ENCODE measurements around the gene DLAT. TPM values are rescaled to one million over a fixed set of nuclear protein-coding genes. Genes with fewer than 3 reads are reported as not detected.
A peak's percentile ranks its signal among the peaks of the same experiment; 100 is the strongest.
"Not testable (repeated sequence)": the region's sequence is repeated elsewhere in the genome, so short reads cannot be mapped to it uniquely, and the experiment has no call there.

The DLAT gene
- total RNA-seq, 1 donor from 2014 or later = 34.2 TPM

DNA sequence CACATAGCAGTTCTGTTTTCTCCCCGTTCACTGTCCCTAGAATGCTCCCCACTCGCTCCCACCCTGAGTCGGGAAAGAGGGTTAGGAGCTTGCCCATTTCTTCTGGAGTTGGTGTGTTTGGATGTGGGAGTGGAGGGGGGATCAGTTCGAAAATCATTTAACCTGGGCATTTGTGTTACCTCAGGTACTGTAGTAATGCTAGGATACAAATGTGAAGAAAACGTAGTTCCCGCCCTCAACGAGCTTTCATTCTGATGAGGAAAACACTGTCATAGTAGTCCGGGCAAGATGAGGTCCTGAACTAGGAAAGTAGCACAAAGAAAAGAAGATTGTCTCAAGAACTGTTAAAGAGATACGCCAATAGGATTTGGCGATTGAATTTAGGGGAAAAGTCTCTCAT, 62.0 kb downstream of the DLAT start:
- Histone ChIP-seq H3K79me2 (ENCODE audit: insufficient read depth, low read length) (peaks cover 61% of the 10 kb centered on the region), H3K9me3 (ENCODE audit: insufficient read depth, low read depth, low read length) (no peaks in the 10 kb centered on the region), H3K36me3 (ENCODE audit: insufficient read depth, low read length) (peaks cover 44% of the 10 kb centered on the region), H3K9ac (ENCODE audit: low read length) (peak overlapping the region; percentile 95), H4K20me1 (ENCODE audit: insufficient read depth, low read length) (peaks cover 16% of the 10 kb centered on the region), H2AFZ (ENCODE audit: low read depth, low read length) (peak overlapping the region; percentile 92), H3K27ac (ENCODE audit: low read depth, low read length) (peak overlapping the region; percentile 75), H3K4me2 (ENCODE audit: low read length) (peak overlapping the region; percentile 93), H3K4me3 (ENCODE audit: insufficient read depth, low read depth, low read length) (peak overlapping the region; percentile 98), H3K4me1 (ENCODE audit: insufficient read depth, low read length) (peaks cover 16% of the 10 kb centered on the region), H3K27me3 (ENCODE audit: insufficient read depth, low read length) (no peaks in the 10 kb centered on the region)
- peak overlapping the region; percentile 94 for H3K27ac Mint-ChIP-seq (ENCODE audit: unreplicated experiment)
- H3K4me3 Mint-ChIP-seq (ENCODE audit: unreplicated experiment) = peak overlapping the region; percentile 98
- TF ChIP-seq EZH2 (IDR thresholded peaks at IDR 0.05; ENCODE audit: insufficient read depth, low read length) = no peak
- TF ChIP-seq, protein P1, sequence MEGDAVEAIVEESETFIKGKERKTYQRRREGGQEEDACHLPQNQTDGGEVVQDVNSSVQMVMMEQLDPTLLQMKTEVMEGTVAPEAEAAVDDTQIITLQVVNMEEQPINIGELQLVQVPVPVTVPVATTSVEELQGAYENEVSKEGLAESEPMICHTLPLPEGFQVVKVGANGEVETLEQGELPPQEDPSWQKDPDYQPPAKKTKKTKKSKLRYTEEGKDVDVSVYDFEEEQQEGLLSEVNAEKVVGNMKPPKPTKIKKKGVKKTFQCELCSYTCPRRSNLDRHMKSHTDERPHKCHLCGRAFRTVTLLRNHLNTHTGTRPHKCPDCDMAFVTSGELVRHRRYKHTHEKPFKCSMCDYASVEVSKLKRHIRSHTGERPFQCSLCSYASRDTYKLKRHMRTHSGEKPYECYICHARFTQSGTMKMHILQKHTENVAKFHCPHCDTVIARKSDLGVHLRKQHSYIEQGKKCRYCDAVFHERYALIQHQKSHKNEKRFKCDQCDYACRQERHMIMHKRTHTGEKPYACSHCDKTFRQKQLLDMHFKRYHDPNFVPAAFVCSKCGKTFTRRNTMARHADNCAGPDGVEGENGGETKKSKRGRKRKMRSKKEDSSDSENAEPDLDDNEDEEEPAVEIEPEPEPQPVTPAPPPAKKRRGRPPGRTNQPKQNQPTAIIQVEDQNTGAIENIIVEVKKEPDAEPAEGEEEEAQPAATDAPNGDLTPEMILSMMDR (IDR thresholded peaks at IDR 0.05; ENCODE audit: insufficient read depth, low read depth, low read length) = no peak
- H3K36me3 Mint-ChIP-seq (ENCODE audit: low read depth, unreplicated experiment) = peaks cover 25% of the 10 kb centered on the region
- H3K4me1 Mint-ChIP-seq (ENCODE audit: low read depth, unreplicated experiment) = peaks cover 20% of the 10 kb centered on the region
- FAIRE-seq (no peak), DNase-seq (ENCODE audit: low read depth) (no peak)
- H3K9me3 Mint-ChIP-seq (ENCODE audit: unreplicated experiment) = no peaks in the 10 kb centered on the region
- H3K27me3 Mint-ChIP-seq (ENCODE audit: low read depth, unreplicated experiment) = no peaks in the 10 kb centered on the region

- H3K4me1 ChIP-seq (ENCODE audit: insufficient read depth, low read length); H3K4me1 Mint-ChIP-seq (ENCODE audit: low read depth, unreplicated experiment); H3K27me3 ChIP-seq (ENCODE audit: insufficient read depth, low read length); H3K79me2 ChIP-seq (ENCODE audit: insufficient read depth, low read length); H3K27ac Mint-ChIP-seq (ENCODE audit: unreplicated experiment); H3K27me3 Mint-ChIP-seq (ENCODE audit: low read depth, unreplicated experiment); H3K4me2 ChIP-seq (ENCODE audit: low read length); H3K27ac ChIP-seq (ENCODE audit: low read depth, low read length); FAIRE-seq; DNase-seq (ENCODE audit: low read depth); H3K36me3 Mint-ChIP-seq (ENCODE audit: low read depth, unreplicated experiment); H4K20me1 ChIP-seq (ENCODE audit: insufficient read depth, low read length); H3K4me3 Mint-ChIP-seq (ENCODE audit: unreplicated experiment); H3K4me3 ChIP-seq (ENCODE audit: insufficient read depth, low read depth, low read length); H2AFZ ChIP-seq (ENCODE audit: low read depth, low read length); H3K9me3 ChIP-seq (ENCODE audit: insufficient read depth, low read depth, low read length); H3K9ac ChIP-seq (ENCODE audit: low read length); H3K9me3 Mint-ChIP-seq (ENCODE audit: unreplicated experiment): not testable (repeated sequence)
- peaks cover 20% of the 10 kb centered on the region for H3K36me3 ChIP-seq (ENCODE audit: insufficient read depth, low read length)
These were observed 70.1 kb downstream of the DLAT start for GRCh38 chr11:112095302-112095701.

GRCh38 chr11:112096194-112096593, 71.0 kb downstream of the DLAT start:
- Histone ChIP-seq H3K4me1 (ENCODE audit: insufficient read depth, low read length) (no peaks in the 10 kb centered on the region), H3K4me3 (ENCODE audit: insufficient read depth, low read depth, low read length) (no peak overlapping the region), H3K9ac (ENCODE audit: low read length) (no peak overlapping the region), H3K27ac (ENCODE audit: low read depth, low read length) (no peak overlapping the region), H3K9me3 (ENCODE audit: insufficient read depth, low read depth, low read length) (no peaks in the 10 kb centered on the region), H3K27me3 (ENCODE audit: insufficient read depth, low read length) (no peaks in the 10 kb centered on the region), H3K36me3 (ENCODE audit: insufficient read depth, low read length) (peaks cover 17% of the 10 kb centered on the region), H2AFZ (ENCODE audit: low read depth, low read length) (no peak overlapping the region), H3K79me2 (ENCODE audit: insufficient read depth, low read length) (no peaks in the 10 kb centered on the region), H3K4me2 (ENCODE audit: low read length) (no peak overlapping the region), H4K20me1 (ENCODE audit: insufficient read depth, low read length) (no peaks in the 10 kb centered on the region)
- H3K27me3 Mint-ChIP-seq (ENCODE audit: low read depth, unreplicated experiment) = no peaks in the 10 kb centered on the region
- peaks cover 6% of the 10 kb centered on the region for H3K36me3 Mint-ChIP-seq (ENCODE audit: low read depth, unreplicated experiment)
- H3K9me3 Mint-ChIP-seq (ENCODE audit: unreplicated experiment) = no peaks in the 10 kb centered on the region
- TF ChIP-seq EZH2 (IDR thresholded peaks at IDR 0.05; ENCODE audit: insufficient read depth, low read length) = no peak
- TF ChIP-seq, protein P1 (IDR thresholded peaks at IDR 0.05; ENCODE audit: insufficient read depth, low read depth, low read length) = no peak
- FAIRE-seq (no peak), DNase-seq (ENCODE audit: low read depth) (no peak)
- no peaks in the 10 kb centered on the region for H3K4me1 Mint-ChIP-seq (ENCODE audit: low read depth, unreplicated experiment)
- no peak overlapping the region for H3K27ac Mint-ChIP-seq (ENCODE audit: unreplicated experiment)
- no peak overlapping the region for H3K4me3 Mint-ChIP-seq (ENCODE audit: unreplicated experiment)

Measured in astrocyte (in vitro differentiated cells and primary cell).